GDM1 (cell line): Measurements from ENCODE around the gene PROZ.

Source experiments
- DNase-seq: peaks from one replicate; lab custom pipeline; 2025; lab: John Stamatoyannopoulos, UW

Gene PROZ

GRCh38 chr13:113119822-113120189 is 38.6 kb upstream of the PROZ start:
- no peak for DNase-seq

GRCh38 chr13:113120300-113121182 is 37.9 kb upstream of the PROZ start:
- DNase-seq = no peak

- DNase-seq = no peak
These were observed 37.1 kb upstream of the PROZ start for GRCh38 chr13:113121183-113121927.

- no peak for DNase-seq
These were observed 36.4 kb upstream of the PROZ start for GRCh38 chr13:113121928-113122471.

- no peak for DNase-seq
These were observed 35.8 kb upstream of the PROZ start, which contains the start of gene F10 for GRCh38 chr13:113122550-113123225. Gene F10, plus strand, starts transcription at chr13:113122799. Its CDS starts 57 bp downstream, at chr13:113122856.

GRCh38 chr13:113123226-113124201 is 34.9 kb upstream of the PROZ start:
- DNase-seq = no peak

- DNase-seq = no peak
These were observed 34.1 kb upstream of the PROZ start for GRCh38 chr13:113124211-113124970.

GRCh38 chr13:113125506-113126264 is 32.8 kb upstream of the PROZ start:
- DNase-seq = no peak

GRCh38 chr13:113126265-113127150 is 31.9 kb upstream of the PROZ start:
- no peak for DNase-seq

- DNase-seq = no peak
These were observed 29.0 kb upstream of the PROZ start for GRCh38 chr13:113129480-113129879.

- DNase-seq = no peak
These were observed 28.3 kb upstream of the PROZ start for GRCh38 chr13:113129921-113130750.

- no peak for DNase-seq
These were observed 23.1 kb upstream of the PROZ start for GRCh38 chr13:113135281-113135760.

GRCh38 chr13:113137691-113138298 is 20.7 kb upstream of the PROZ start:
- no peak for DNase-seq

GRCh38 chr13:113138792-113139551 is 19.5 kb upstream of the PROZ start:
- DNase-seq = no peak

GRCh38 chr13:113139577-113139976 is 18.9 kb upstream of the PROZ start:
- no peak for DNase-seq
